HG03280 (cell line): ENCODE results near the gene ZCCHC7.
"Not testable (repeated sequence)": the region's sequence is repeated elsewhere in the genome, so short reads cannot be mapped to it uniquely, and the experiment has no call there.

Experiments used
- ATAC-seq: cut with Tn5 transposase; IDR thresholded peaks from one replicate; pipeline ENCODE4 v1.9.1; 2021; ENCODE audit warnings: mild to moderate bottlenecking, moderate library complexity; ENCODE audit not compliant: unreplicated experiment

ZCCHC7 gene

DNA sequence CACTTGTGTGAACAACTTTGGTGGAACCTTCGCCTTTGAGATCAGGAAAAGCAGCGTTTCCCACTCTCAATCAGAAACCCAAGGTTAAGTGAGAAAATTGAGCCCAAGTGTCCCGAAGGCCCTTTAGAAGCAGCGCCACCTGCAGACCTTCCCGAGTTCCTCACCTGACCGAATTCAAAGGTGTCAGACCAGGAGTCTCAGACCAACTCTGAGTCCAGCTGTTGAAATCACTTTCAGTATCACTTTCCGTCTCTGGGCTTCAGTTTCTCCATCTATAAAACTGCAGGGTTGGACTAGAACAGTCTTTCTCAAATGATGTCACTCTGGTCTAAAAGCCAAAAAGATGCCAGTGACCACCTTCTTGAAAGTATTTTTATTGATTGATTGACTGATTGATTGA, 270.4 kb downstream of the ZCCHC7 start:
- peak; percentile 87 for ATAC-seq

GRCh38 chr9:37392272-37392671, 271.9 kb downstream of the ZCCHC7 start:
- ATAC-seq: no peak

DNA sequence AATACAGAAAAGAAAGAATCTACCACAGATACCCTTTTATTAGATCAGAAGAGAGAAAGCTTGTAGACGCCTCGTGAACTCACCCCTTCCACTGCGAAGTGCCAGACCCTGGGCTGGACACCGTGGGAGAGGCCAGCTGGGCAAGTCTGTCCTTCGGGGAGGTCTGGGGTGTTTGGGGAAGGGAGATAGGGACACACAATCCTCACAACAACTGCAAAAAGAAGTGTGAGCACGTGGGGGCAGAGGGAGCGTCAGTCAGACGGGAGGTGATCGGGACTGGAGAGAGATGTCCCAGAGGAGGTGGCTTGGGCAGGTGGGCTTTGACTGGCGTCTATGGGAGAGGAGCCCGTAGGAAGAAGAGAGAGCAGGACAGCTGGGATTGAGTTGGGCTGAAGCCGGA, 274.9 kb downstream of the ZCCHC7 start:
- no peak for ATAC-seq

GRCh38 chr9:37395663-37396062, 275.3 kb downstream of the ZCCHC7 start:
- no peak for ATAC-seq

DNA sequence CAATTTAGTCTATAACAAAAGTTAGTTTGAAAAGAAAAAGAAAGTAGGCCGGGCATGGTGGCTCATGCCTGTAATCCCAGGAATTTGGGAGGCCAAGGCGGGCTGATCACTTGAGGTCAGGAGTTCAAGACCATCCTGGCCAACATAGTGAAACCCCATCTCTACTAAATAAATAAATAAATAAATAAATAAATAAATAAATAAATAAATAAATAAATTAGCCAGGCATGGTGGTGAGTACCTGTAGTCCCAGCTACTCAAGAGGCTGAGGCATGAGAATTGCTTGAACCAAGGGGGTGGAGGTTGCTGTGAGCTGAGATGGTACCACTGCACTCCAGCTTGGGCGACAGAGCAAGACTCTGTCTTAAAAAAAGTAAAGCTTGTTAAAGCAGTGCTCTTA, 277.6 kb downstream of the ZCCHC7 start:
- ATAC-seq: not testable (repeated sequence)

DNA sequence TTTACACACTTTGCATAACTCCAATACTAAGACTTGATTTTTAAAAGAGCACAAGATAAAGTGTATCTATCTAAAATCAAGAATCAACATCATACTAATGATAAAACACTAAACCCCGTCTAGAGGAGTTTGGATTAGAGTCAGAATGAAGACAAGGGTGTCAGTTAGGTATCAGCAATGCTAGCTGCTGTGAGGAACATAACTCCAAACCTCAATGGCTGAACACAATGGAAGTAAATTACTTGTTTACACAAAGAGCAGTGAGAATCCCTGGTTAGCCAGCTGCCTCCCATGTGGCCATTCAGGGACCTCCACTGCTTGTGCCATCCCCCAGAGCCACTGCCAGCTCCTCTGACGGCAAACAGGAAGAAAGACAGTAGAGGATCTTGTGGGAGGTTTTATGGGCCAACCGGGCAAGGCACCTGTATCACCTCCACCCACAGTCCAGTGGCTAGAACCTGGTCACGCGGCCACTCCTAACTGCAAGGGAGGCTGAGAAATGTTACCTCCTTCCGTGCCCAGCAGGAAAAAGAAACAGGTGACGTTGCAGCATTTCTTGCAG, 278.2 kb downstream of the ZCCHC7 start:
- no peak for ATAC-seq

DNA sequence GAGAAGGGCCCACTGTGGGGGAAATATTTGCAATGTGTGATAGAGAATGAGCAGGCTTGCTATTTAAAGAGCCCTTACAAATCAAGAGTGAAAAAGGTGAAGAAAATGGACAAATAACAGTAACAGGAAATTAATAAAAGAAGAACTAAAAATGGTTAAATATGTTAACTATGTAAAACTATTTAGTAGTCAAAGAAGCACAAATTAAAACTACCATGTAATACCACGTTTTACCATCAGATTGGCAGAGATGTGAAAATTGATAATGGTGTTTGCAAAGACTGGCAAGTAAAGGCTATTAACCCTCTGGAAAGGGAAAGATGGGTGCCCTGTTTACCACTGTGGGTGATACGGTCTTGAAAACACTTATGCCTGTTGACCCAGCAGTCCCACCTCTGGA, 279.0 kb downstream of the ZCCHC7 start:
- no peak for ATAC-seq

- ATAC-seq: no peak
Measured at GRCh38 chr9:37404590-37404989, 284.2 kb downstream of the ZCCHC7 start.

DNA sequence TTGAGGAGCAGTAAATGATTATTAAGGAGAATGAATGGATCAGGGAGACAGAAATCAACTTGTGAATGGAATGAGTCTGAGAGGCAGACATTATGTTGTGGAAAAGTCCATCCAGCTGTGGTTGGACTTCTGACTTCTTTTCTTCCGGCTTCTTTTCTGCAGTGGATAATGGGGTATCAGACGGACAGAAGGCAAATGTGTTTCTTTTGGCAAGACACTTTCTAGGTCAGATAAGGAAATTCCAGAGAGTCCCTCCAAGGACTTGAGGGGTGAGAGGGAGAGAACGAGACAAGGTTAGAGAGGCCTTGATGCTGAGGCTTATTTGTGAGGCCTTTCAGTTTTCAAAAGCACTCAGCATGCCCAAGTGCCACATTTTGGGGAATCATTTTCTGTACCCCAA, 285.0 kb downstream of the ZCCHC7 start:
- ATAC-seq: no peak

- no peak for ATAC-seq
Measured at GRCh38 chr9:37405764-37406380, 285.5 kb downstream of the ZCCHC7 start.

GRCh38 chr9:37406603-37407401, 286.4 kb downstream of the ZCCHC7 start:
- no peak for ATAC-seq

DNA sequence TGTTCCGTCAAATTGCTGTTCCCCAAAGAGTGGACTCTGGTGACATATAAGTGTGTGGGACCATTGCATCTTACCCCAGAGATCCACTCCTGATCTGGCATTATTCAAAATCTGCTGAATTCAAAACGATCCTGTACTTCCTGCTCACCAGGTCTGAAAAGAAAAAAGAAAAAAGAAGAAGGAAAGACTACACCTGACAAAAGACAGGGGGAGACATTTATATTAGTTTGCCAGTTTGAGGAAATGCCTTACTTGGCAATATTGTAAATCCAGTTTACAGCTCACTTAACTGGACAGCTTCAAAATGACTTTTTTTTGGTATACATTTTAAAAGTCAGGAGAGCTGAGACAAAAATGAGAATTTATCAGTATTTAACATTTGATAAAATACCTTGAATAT, 287.1 kb downstream of the ZCCHC7 start:
- no peak for ATAC-seq
